ENCODE results near the gene CACNA1C.

DNA sequence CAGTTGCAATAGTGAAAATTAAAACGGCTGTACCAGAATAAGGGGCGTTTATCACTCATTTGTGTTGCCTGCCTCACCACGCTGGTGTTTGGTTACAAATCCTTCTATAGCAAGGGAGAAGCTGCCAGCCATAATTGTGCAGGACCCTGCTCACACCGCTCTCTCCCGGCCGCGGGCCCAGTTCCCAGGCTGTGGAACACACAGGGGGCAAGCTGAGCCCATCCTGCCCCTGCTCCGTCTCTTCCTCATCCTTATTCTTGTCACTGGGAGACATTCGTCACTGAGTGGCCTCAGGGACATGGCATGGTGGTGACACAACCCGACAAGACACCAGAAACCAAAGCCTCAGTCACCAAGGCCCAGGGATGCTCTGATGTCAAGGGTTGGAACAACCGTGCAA lies 625.6 kb downstream of the CACNA1C start:
- TF ChIP-seq, protein P1, sequence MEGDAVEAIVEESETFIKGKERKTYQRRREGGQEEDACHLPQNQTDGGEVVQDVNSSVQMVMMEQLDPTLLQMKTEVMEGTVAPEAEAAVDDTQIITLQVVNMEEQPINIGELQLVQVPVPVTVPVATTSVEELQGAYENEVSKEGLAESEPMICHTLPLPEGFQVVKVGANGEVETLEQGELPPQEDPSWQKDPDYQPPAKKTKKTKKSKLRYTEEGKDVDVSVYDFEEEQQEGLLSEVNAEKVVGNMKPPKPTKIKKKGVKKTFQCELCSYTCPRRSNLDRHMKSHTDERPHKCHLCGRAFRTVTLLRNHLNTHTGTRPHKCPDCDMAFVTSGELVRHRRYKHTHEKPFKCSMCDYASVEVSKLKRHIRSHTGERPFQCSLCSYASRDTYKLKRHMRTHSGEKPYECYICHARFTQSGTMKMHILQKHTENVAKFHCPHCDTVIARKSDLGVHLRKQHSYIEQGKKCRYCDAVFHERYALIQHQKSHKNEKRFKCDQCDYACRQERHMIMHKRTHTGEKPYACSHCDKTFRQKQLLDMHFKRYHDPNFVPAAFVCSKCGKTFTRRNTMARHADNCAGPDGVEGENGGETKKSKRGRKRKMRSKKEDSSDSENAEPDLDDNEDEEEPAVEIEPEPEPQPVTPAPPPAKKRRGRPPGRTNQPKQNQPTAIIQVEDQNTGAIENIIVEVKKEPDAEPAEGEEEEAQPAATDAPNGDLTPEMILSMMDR (IDR thresholded peaks at IDR 0.05), result no peak
- TF ChIP-seq POLR2A (IDR thresholded peaks at IDR 0.05; ENCODE audit: low read depth), result no peak
- no peak for TF ChIP-seq POLR2AphosphoS5 (IDR thresholded peaks at IDR 0.05)
